ENCODE results near the gene NARF.

DNA sequence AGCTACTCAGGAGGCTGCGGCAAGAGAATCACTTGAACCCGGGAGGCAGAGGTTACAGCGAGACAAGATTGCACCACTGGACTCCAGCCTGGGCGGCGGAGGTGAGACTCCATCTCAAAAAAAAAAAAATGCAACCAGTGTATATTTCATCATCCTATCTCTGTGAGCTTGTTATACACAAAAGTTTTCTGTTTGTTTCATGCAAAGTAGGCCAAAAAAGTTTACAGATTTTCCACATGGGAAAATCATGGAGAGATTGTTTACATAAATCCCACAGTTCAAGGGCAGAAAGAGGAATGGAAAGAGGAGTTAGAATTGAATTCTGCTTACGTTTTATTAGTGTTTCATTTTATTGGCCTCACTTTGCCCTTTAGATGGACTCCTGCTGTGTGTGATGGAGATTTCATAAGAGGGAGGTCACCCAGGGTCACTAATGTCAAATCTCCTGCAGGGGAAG, 24.7 kb downstream of the NARF start:
- TF ChIP-seq, protein P1, sequence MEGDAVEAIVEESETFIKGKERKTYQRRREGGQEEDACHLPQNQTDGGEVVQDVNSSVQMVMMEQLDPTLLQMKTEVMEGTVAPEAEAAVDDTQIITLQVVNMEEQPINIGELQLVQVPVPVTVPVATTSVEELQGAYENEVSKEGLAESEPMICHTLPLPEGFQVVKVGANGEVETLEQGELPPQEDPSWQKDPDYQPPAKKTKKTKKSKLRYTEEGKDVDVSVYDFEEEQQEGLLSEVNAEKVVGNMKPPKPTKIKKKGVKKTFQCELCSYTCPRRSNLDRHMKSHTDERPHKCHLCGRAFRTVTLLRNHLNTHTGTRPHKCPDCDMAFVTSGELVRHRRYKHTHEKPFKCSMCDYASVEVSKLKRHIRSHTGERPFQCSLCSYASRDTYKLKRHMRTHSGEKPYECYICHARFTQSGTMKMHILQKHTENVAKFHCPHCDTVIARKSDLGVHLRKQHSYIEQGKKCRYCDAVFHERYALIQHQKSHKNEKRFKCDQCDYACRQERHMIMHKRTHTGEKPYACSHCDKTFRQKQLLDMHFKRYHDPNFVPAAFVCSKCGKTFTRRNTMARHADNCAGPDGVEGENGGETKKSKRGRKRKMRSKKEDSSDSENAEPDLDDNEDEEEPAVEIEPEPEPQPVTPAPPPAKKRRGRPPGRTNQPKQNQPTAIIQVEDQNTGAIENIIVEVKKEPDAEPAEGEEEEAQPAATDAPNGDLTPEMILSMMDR (conservative IDR thresholded peaks at IDR 0.05; ENCODE audit: low read depth in 2 of 2) = no peak
- TF ChIP-seq EZH2 (IDR thresholded peaks at IDR 0.05; ENCODE audit: low read depth, unreplicated experiment) (no peak), EZH2phosphoT487 (IDR thresholded peaks at IDR 0.05; ENCODE audit: unreplicated experiment) (no peak), POLR2AphosphoS5 (IDR thresholded peaks at IDR 0.05; ENCODE audit: low read depth) (no peak)
